HepG2 (cell line): ENCODE results near the gene DDAH1. TPM values are rescaled to one million over a fixed set of nuclear protein-coding genes. Genes with fewer than 3 reads are reported as not detected.

Source experiments
- ATAC-seq: fragments of 200-7000 bp; cut with Tn5 transposase; 3 replicates; pipeline ENCODE4 v1.9.1; 2020; ENCODE audit warnings: mild to moderate bottlenecking, moderate library complexity
- BruUV-seq: library from RNA; stranded (reverse); fragments of 400-500 nt; replicated peaks from 2 replicates; lab custom pipeline; 2021; lab: Mats Ljungman, UMichigan
- CTCF ChIA-PET: fragments of 300-600 bp; formaldehyde crosslinking; extraction: SDS; loops from one replicate; lab custom pipeline; 2021; ENCODE audit warnings: low total read pairs, inconsistent platforms, low intra/inter-chr PET ratio; lab: Yijun Ruan, JAX
- POLR2A ChIA-PET: fragments of 350-600 bp; sonication (Branson Sonifier 250); formaldehyde crosslinking; loops from one replicate; lab custom pipeline; 2020; ENCODE audit warnings: antibody characterized with exemption, inconsistent platforms; lab: Yijun Ruan, JAX
- DNase-seq: peaks from one replicate; pipeline ENCODE4 v3.0.0-alpha.2; 2015; ENCODE audit warnings: low spot score
- FAIRE-seq: peaks from 3 replicates; lab custom pipeline; 2011; peaks lifted over from hg19 to GRCh38; lab: Jason Lieb, UNC
- H2AFZ ChIP-seq: one replicate; pipeline ENCODE4 v1.6.1; 2011; ENCODE audit warnings: low read length, inconsistent platforms
- H3K27ac ChIP-seq: fragments of 300-600 bp; 3 replicates; pipeline ENCODE4 v1.8.0; 2011; ENCODE audit warnings: mixed run types, mild to moderate bottlenecking, mixed read lengths, low read length, inconsistent platforms; ENCODE audit not compliant: insufficient read depth; ENCODE audit errors: extremely low read length
- H3K27me3 ChIP-seq, 2 experiments: fragments of 200-600 bp in 1 of 2; 2 replicates in 1 of 2; 3 replicates in 1 of 2; pipeline versions ENCODE4 v1.6.0 to v1.8.0; 2011; ENCODE audit warnings: low read length in 2 of 2, mild to moderate bottlenecking in 2 of 2, moderate library complexity in 2 of 2, inconsistent platforms in 1 of 2; ENCODE audit not compliant: insufficient read depth in 2 of 2, control insufficient read depth in 1 of 2
- H3K36me3 ChIP-seq, 2 experiments: fragments of 200-600 bp in 1 of 2; replicated peaks in 1 of 2; 2 replicates in 1 of 2; 3 replicates in 1 of 2; pipeline versions ENCODE4 v1.5.1 to v1.8.0; 2011; ENCODE audit warnings: low read length in 2 of 2, inconsistent platforms in 1 of 2; ENCODE audit not compliant: insufficient read depth in 2 of 2, control insufficient read depth in 1 of 2
- H3K4me1 ChIP-seq: 2 replicates; pipeline ENCODE4 v1.5.1; 2012; ENCODE audit warnings: low read length, inconsistent platforms; ENCODE audit not compliant: insufficient read depth
- H3K4me2 ChIP-seq: 2 replicates; pipeline ENCODE4 v1.6.0; 2011; ENCODE audit warnings: low read depth, low read length, inconsistent platforms
- H3K4me3 ChIP-seq, 3 experiments: fragments of 200-600 bp in 1 of 3; sonication (generic), shearing (Covaris generic) in 1 of 3; replicated peaks in 1 of 3; 2 replicates each; pipeline ENCODE4 v1.5.1; 2011 to 2016; ENCODE audit warnings: low read length in 3 of 3, inconsistent platforms in 2 of 3, low read depth in 2 of 3, mild to moderate bottlenecking in 2 of 3, control low read depth in 1 of 3, mixed read lengths in 1 of 3; ENCODE audit not compliant: insufficient read depth in 1 of 3
- H3K79me2 ChIP-seq: one replicate; pipeline ENCODE4 v1.6.1; 2011; ENCODE audit warnings: low read length, inconsistent platforms; ENCODE audit not compliant: insufficient read depth
- H3K9ac ChIP-seq: 2 replicates; pipeline ENCODE4 v1.6.0; 2011; ENCODE audit warnings: mild to moderate bottlenecking, low read depth, low read length, inconsistent platforms; ENCODE audit not compliant: insufficient read depth
- H3K9me3 ChIP-seq: 2 replicates; pipeline ENCODE4 v1.5.1; 2012; ENCODE audit warnings: mild to moderate bottlenecking, low read length
- H4K20me1 ChIP-seq: 2 replicates; pipeline ENCODE4 v1.6.0; 2011; ENCODE audit warnings: inconsistent platforms, mild to moderate bottlenecking, low read length, moderate library complexity; ENCODE audit not compliant: insufficient read depth
- ADNP ChIP-seq: sonication (generic); formaldehyde crosslinking; IDR thresholded peaks from 2 replicates; pipeline ENCODE4 v1.4.0; 2020; ENCODE audit warnings: missing genetic modification reagents
- AGO1 ChIP-seq: fragments of 200-400 bp; formaldehyde crosslinking; IDR thresholded peaks from 2 replicates; pipeline ENCODE4 v1.6.1; 2017; ENCODE audit warnings: mild to moderate bottlenecking, low read depth, low read length, moderate library complexity; ENCODE audit not compliant: poor library complexity, severe bottlenecking
- GZF1 ChIP-seq: sonication (generic); formaldehyde crosslinking; IDR thresholded peaks from 2 replicates; pipeline ENCODE4 v1.5.1; 2020; ENCODE audit warnings: mild to moderate bottlenecking, missing genetic modification reagents
- HDAC1 ChIP-seq: sonication (generic); formaldehyde crosslinking; IDR thresholded peaks from 2 replicates; pipeline ENCODE4 v1.5.1; 2020; ENCODE audit warnings: mild to moderate bottlenecking, missing genetic modification reagents
- KMT2B ChIP-seq: IDR thresholded peaks from 2 replicates; pipeline ENCODE4 v1.6.1; 2016; ENCODE audit warnings: missing genetic modification reagents, missing compliant biosample characterization
- NFE2L1 ChIP-seq: sonication (generic); formaldehyde crosslinking; IDR thresholded peaks from 2 replicates; pipeline ENCODE4 v1.4.0; 2020; ENCODE audit warnings: missing genetic modification reagents, mild to moderate bottlenecking, borderline replicate concordance
- SALL1 ChIP-seq: sonication (generic); formaldehyde crosslinking; IDR thresholded peaks from 2 replicates; pipeline ENCODE4 v1.8.0; 2022; ENCODE audit warnings: mild to moderate bottlenecking, missing genetic modification reagents
- TOPORS ChIP-seq: sonication (generic); formaldehyde crosslinking; IDR thresholded peaks from 2 replicates; pipeline ENCODE4 v1.8.0; 2023; ENCODE audit warnings: mild to moderate bottlenecking, missing genetic modification reagents
- ZBTB7A ChIP-seq: sonication (generic); formaldehyde crosslinking; IDR thresholded peaks from 2 replicates; pipeline ENCODE4 v1.8.0; 2022; ENCODE audit warnings: mild to moderate bottlenecking, missing genetic modification reagents
- ZC3H13 ChIP-seq: sonication (generic); formaldehyde crosslinking; IDR thresholded peaks from 2 replicates; pipeline ENCODE4 v1.8.1; 2023; ENCODE audit warnings: mild to moderate bottlenecking, missing genetic modification reagents, moderate library complexity
- ZFP36 ChIP-seq: fragments of 150-350 bp; IDR thresholded peaks from 2 replicates; pipeline ENCODE4 v1.6.1; 2018; ENCODE audit warnings: borderline replicate concordance, low read length, low read depth; ENCODE audit not compliant: partially characterized antibody
- ZNF160 ChIP-seq: sonication (generic); formaldehyde crosslinking; IDR thresholded peaks from 2 replicates; pipeline ENCODE4 v1.8.0; 2022; ENCODE audit warnings: mild to moderate bottlenecking, inconsistent platforms, missing genetic modification reagents
- ZNF660 ChIP-seq: sonication (generic); formaldehyde crosslinking; IDR thresholded peaks from 2 replicates; pipeline ENCODE4 v1.5.1; 2020; ENCODE audit warnings: mild to moderate bottlenecking, low read depth, missing genetic modification reagents, borderline replicate concordance
- ZNF766 ChIP-seq: sonication (generic); formaldehyde crosslinking; IDR thresholded peaks from 2 replicates; pipeline ENCODE4 v1.5.0; 2020; ENCODE audit warnings: missing genetic modification reagents, borderline replicate concordance
- WGBS: methylation state at CpG from one replicate; pipeline ENCODE4 v1.1.6; 2017; ENCODE audit warnings: low lambda C conversion rate; 5-methylcytosine and 5-hydroxymethylcytosine counted together
- in situ Hi-C: cut with HindIII; loops from 2 replicates; pipeline ENCODE4 v1.10.0; 2017; ENCODE audit warnings: low pct_unique_long_range_greater_than_20kb; ENCODE audit not compliant: extremely low pct_ligation_motif_present
- intact Hi-C: fragments of 100-400 bp; cut with micrococcal nuclease; formaldehyde crosslinking; loops from one replicate; pipeline ENCODE4 v1.10.0; 2022; ENCODE audit not compliant: unreplicated experiment
- polyA plus RNA-seq, 8 experiments: library from polyadenylated mRNA; depleted of rRNA in 3 of 8; stranded (reverse) in 7 of 8; unstranded in 1 of 8; fragments of >200 nt; fragmentation: Illumina TruSeq in 4 of 8; extraction: Trizol in 4 of 8; gene quantifications; 2 replicates each; pipeline versions ENCODE4 v1.2.1 to v1.2.3, GENCODE V29; 2011 to 2016; ENCODE audit warnings: low read depth in 4 of 8, missing spikeins in 1 of 8, mixed read lengths in 1 of 8; ENCODE audit not compliant: insufficient read depth in 1 of 8
- total RNA-seq, 5 experiments: library from RNA; depleted of rRNA; stranded (reverse); fragments of >200 nt; fragmentation: Illumina TruSeq; extraction: Trizol; gene quantifications; 2 replicates each; pipeline ENCODE4 v1.2.3, GENCODE V29; 2016; ENCODE audit warnings: low read depth in 1 of 5
- TF ChIP-seq, protein P1 (sequence below): sonication (generic); formaldehyde crosslinking; IDR thresholded peaks from 2 replicates; pipeline ENCODE4 v1.4.0; 2020; ENCODE audit warnings: missing genetic modification reagents

DDAH1 gene
- total and polyA plus RNA-seq, 2 of the 13 experiments (the other 11 are each of a cell fraction or from before 2014, with no cell fraction given) = 39.7 to 64.4 TPM

DNA sequence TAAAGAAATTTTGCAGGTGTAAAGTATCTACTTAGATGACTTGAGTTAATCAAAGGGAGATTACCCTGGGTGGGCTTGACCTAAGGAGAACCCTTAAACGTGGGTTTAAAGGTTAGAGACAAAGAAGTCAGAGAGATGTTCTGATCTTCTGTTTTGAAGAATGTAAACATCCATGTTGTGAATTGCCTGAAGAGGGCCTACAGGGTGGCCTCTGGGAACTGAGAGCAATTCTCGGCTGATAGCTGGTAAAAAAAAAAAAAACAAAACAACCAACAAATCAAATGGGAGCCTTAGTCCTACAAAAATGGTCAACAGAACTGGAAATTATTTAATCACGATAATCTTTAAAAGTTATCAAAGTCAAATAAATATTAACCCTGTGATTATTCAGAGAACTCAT is 99.1 kb downstream of the DDAH1 start:
- FAIRE-seq (no peak), DNase-seq (no peak), ATAC-seq (no peak)
- TF ChIP-seq ADNP (no peak), ZNF660 (CRISPR knock-in tag) (no peak), ZFP36 (no peak), KMT2B (CRISPR knock-in tag) (no peak), ZNF766 (CRISPR knock-in tag) (no peak), SALL1 (CRISPR knock-in tag) (no peak), HDAC1 (CRISPR knock-in tag) (no peak), ZC3H13 (no peak), ZBTB7A (CRISPR knock-in tag) (no peak), TOPORS (CRISPR knock-in tag) (no peak), NFE2L1 (CRISPR knock-in tag) (no peak), AGO1 (no peak), GZF1 (no peak), ZNF160 (CRISPR knock-in tag) (no peak)
- TF ChIP-seq, protein P1, sequence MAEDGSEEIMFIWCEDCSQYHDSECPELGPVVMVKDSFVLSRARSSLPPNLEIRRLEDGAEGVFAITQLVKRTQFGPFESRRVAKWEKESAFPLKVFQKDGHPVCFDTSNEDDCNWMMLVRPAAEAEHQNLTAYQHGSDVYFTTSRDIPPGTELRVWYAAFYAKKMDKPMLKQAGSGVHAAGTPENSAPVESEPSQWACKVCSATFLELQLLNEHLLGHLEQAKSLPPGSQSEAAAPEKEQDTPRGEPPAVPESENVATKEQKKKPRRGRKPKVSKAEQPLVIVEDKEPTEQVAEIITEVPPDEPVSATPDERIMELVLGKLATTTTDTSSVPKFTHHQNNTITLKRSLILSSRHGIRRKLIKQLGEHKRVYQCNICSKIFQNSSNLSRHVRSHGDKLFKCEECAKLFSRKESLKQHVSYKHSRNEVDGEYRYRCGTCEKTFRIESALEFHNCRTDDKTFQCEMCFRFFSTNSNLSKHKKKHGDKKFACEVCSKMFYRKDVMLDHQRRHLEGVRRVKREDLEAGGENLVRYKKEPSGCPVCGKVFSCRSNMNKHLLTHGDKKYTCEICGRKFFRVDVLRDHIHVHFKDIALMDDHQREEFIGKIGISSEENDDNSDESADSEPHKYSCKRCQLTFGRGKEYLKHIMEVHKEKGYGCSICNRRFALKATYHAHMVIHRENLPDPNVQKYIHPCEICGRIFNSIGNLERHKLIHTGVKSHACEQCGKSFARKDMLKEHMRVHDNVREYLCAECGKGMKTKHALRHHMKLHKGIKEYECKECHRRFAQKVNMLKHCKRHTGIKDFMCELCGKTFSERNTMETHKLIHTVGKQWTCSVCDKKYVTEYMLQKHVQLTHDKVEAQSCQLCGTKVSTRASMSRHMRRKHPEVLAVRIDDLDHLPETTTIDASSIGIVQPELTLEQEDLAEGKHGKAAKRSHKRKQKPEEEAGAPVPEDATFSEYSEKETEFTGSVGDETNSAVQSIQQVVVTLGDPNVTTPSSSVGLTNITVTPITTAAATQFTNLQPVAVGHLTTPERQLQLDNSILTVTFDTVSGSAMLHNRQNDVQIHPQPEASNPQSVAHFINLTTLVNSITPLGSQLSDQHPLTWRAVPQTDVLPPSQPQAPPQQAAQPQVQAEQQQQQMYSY (CRISPR knock-in tag) = no peak
- no peaks in the 10 kb centered on the region for H4K20me1 ChIP-seq
- no peaks in the 10 kb centered on the region for H3K27me3 ChIP-seq
- no peak overlapping the region for H3K4me2 ChIP-seq
- peaks cover 14% of the 10 kb centered on the region; the same call in 1 of the 2 replicates for H3K4me1 ChIP-seq
- no peak overlapping the region for H3K4me3 ChIP-seq
- BruUV-seq = no TSS peak
- ChIA-PET POLR2A (no interaction called here), CTCF (no interaction called here)
- peaks cover 14% of the 10 kb centered on the region for H3K79me2 ChIP-seq
- no peak overlapping the region for H3K27ac ChIP-seq
- 91% methylated on average over 3 of the region's 3 CpGs for WGBS
- in situ Hi-C loops = no loop called here
- no peak overlapping the region for H3K9ac ChIP-seq
- no peak overlapping the region for H2AFZ ChIP-seq
- intact Hi-C loops = no loop called here
- H3K9me3 ChIP-seq = no peaks in the 10 kb centered on the region
- H3K36me3 ChIP-seq = no peaks in the 10 kb centered on the region
